Liver (tissue), 9 donors: ENCODE data around the gene FKBP1A. TPM values are rescaled to one million over a fixed set of nuclear protein-coding genes. Genes with fewer than 3 reads are reported as not detected.

Experiments
- DNase-seq: peaks from one replicate; pipeline ENCODE4 v3.0.0-alpha.2; 2017; ENCODE audit warnings: low spot score
- H3K27ac ChIP-seq, 2 donors: one replicate each; pipeline ENCODE4 v1.7.0; 2013; ENCODE audit warnings: inconsistent platforms in 2 of 2, low read length in 2 of 2, control low read depth in 1 of 2, low read depth in 1 of 2, mild to moderate bottlenecking in 1 of 2
- H3K27me3 ChIP-seq, 4 donors: one replicate each; pipeline versions ENCODE4 v1.6.1 to v1.7.0; 2013; ENCODE audit warnings: low read length in 3 of 4, inconsistent platforms in 1 of 4, mild to moderate bottlenecking in 1 of 4, moderate library complexity in 1 of 4; ENCODE audit not compliant: control insufficient read depth in 4 of 4, insufficient read depth in 4 of 4
- H3K36me3 ChIP-seq, 4 donors: one replicate each; pipeline versions ENCODE4 v1.6.1 to v1.7.0; 2013; ENCODE audit warnings: low read length in 3 of 4, mild to moderate bottlenecking in 3 of 4, low read depth in 1 of 4, moderate library complexity in 1 of 4; ENCODE audit not compliant: control insufficient read depth in 4 of 4, insufficient read depth in 3 of 4
- H3K4me1 ChIP-seq, 4 donors: one replicate each; pipeline versions ENCODE4 v1.6.1 to v1.7.0; 2013; ENCODE audit warnings: low read length in 3 of 4, mild to moderate bottlenecking in 3 of 4, moderate library complexity in 1 of 4; ENCODE audit not compliant: control insufficient read depth in 4 of 4, insufficient read depth in 4 of 4
- H3K4me3 ChIP-seq, 3 donors: one replicate each; pipeline versions ENCODE4 v1.6.1 to v1.7.0; 2013; ENCODE audit warnings: low read length in 3 of 3, control low read depth in 1 of 3, low read depth in 1 of 3, mild to moderate bottlenecking in 1 of 3
- H3K9ac ChIP-seq, 2 donors: one replicate each; pipeline ENCODE4 v1.7.0; 2013; ENCODE audit warnings: low read length in 2 of 2, mild to moderate bottlenecking in 2 of 2, moderate library complexity in 2 of 2, control low read depth in 1 of 2, low read depth in 1 of 2
- H3K9me3 ChIP-seq, 4 donors: one replicate each; pipeline versions ENCODE4 v1.6.1 to v1.7.0; 2013; ENCODE audit warnings: low read length in 3 of 4; ENCODE audit not compliant: control insufficient read depth in 4 of 4
- ATF3 ChIP-seq: IDR thresholded peaks from 2 replicates; pipeline ENCODE4 v1.6.1; 2016; ENCODE audit warnings: antibody characterized with exemption
- CTCF ChIP-seq: fragments of 150-350 bp; IDR thresholded peaks from 2 replicates; pipeline ENCODE4 v1.5.1; 2017; ENCODE audit warnings: improper control_type of control experiment, low read depth, low read length; ENCODE audit not compliant: missing input control
- EGR1 ChIP-seq, 2 donors: IDR thresholded peaks; 2 replicates each; pipeline ENCODE4 v1.6.1; 2016 to 2018; ENCODE audit warnings: antibody characterized with exemption in 2 of 2, low read depth in 2 of 2
- FOXA1 ChIP-seq: IDR thresholded peaks from 2 replicates; pipeline ENCODE4 v1.6.1; 2016; ENCODE audit warnings: antibody characterized with exemption
- FOXA2 ChIP-seq: IDR thresholded peaks from 2 replicates; pipeline ENCODE4 v1.6.1; 2016; ENCODE audit warnings: antibody characterized with exemption
- GABPA ChIP-seq, 2 donors: IDR thresholded peaks in 1 of 2; conservative IDR thresholded peaks in 1 of 2; 2 replicates each; pipeline ENCODE4 v1.6.1; 2016; ENCODE audit warnings: antibody characterized with exemption in 2 of 2, mild to moderate bottlenecking in 1 of 2, moderate library complexity in 1 of 2
- HNF4A ChIP-seq, 2 donors: conservative IDR thresholded peaks; 2 replicates each; pipeline ENCODE4 v1.6.1; 2016; ENCODE audit warnings: antibody characterized with exemption in 2 of 2, mild to moderate bottlenecking in 2 of 2
- HNF4G ChIP-seq: IDR thresholded peaks from 2 replicates; pipeline ENCODE4 v1.6.1; 2016; ENCODE audit warnings: antibody characterized with exemption
- JUND ChIP-seq, 2 donors: IDR thresholded peaks; 2 replicates each; pipeline ENCODE4 v1.6.1; 2016; ENCODE audit warnings: antibody characterized with exemption in 2 of 2
- MAX ChIP-seq: IDR thresholded peaks from 2 replicates; pipeline ENCODE4 v1.6.1; 2016; ENCODE audit warnings: antibody characterized with exemption
- NR2F2 ChIP-seq: IDR thresholded peaks from 2 replicates; pipeline ENCODE4 v1.6.1; 2016; ENCODE audit warnings: antibody characterized with exemption
- RAD21 ChIP-seq, 2 donors: IDR thresholded peaks; 2 replicates each; pipeline ENCODE4 v1.6.1; 2016; ENCODE audit warnings: antibody characterized with exemption in 2 of 2, mild to moderate bottlenecking in 2 of 2
- REST ChIP-seq: IDR thresholded peaks from 2 replicates; pipeline ENCODE4 v1.6.1; 2016; ENCODE audit warnings: antibody characterized with exemption, mild to moderate bottlenecking
- RXRA ChIP-seq, 2 donors: IDR thresholded peaks; 2 replicates each; pipeline ENCODE4 v1.6.1; 2017 to 2018; ENCODE audit warnings: antibody characterized with exemption in 2 of 2, mild to moderate bottlenecking in 1 of 2
- SP1 ChIP-seq: IDR thresholded peaks from 2 replicates; pipeline ENCODE4 v1.6.1; 2018; ENCODE audit warnings: antibody characterized with exemption, mild to moderate bottlenecking
- TAF1 ChIP-seq: conservative IDR thresholded peaks from 2 replicates; pipeline ENCODE4 v1.6.1; 2016; ENCODE audit warnings: antibody characterized with exemption, mild to moderate bottlenecking
- YY1 ChIP-seq: IDR thresholded peaks from 2 replicates; pipeline ENCODE4 v1.6.1; 2016; ENCODE audit warnings: antibody characterized with exemption, mild to moderate bottlenecking
- ZBTB33 ChIP-seq: IDR thresholded peaks from 2 replicates; pipeline ENCODE4 v1.6.1; 2016; ENCODE audit warnings: antibody characterized with exemption
- WGBS: extraction: QIAGEN DNeasy Blood & Tissue Kit; methylation state at CpG from one replicate; pipeline ENCODE4 v1.1.7; 2013; 5-methylcytosine and 5-hydroxymethylcytosine counted together
- polyA plus RNA-seq, 2 donors: library from polyadenylated mRNA; stranded (reverse) in 1 of 2; unstranded in 1 of 2; fragments of 200-250 nt in 1 of 2; fragments of >200 nt in 1 of 2; fragmentation: Nextera tagmentation in 1 of 2; extraction: Ambion mirVana in 1 of 2; gene quantifications; one replicate each; pipeline versions ENCODE4 v1.2.1 to v1.2.3, GENCODE V29; 2013 to 2015
- total RNA-seq, 2 donors: library from RNA; depleted of rRNA; stranded (reverse); fragments of >200 nt; gene quantifications; one replicate each; pipeline ENCODE4 v1.2.3, GENCODE V29; 2014
- donor health status: healthy.
- donor health status: healthy.
- donor health status: healthy.
- donor health status: healthy.
- donor health status: healthy.

Gene FKBP1A
- total and polyA plus RNA-seq, 4 donors, result 49.3 to 114 (median 76.9) TPM

GRCh38 chr20:1320016-1320415 is 72.8 kb downstream of the FKBP1A start:
- TF ChIP-seq SP1 (no peak), FOXA2 (no peak), RAD21 (IDR thresholded peaks at IDR 0.05) (no peak), HNF4G (no peak), JUND (IDR thresholded peaks at IDR 0.05) (no peak), YY1 (no peak), REST (no peak), FOXA1 (no peak), NR2F2 (no peak), EGR1 (IDR thresholded peaks at IDR 0.05; ENCODE audit: low read depth in 2 of 2) (no peak), MAX (no peak), ATF3 (no peak), GABPA (IDR thresholded peaks at IDR 0.05 in 1 of 2, conservative IDR thresholded peaks at IDR 0.05 in 1 of 2) (no peak)
- Histone ChIP-seq H3K36me3 (no peaks in the 10 kb centered on the region), H3K9me3 (no peaks in the 10 kb centered on the region), H3K27ac (no peak overlapping the region), H3K4me1 (peaks cover 0 to 15% (median 7%) of the 10 kb centered on the region in 4 donors), H3K4me3 (no peak overlapping the region), H3K27me3 (no peaks in the 10 kb centered on the region), H3K9ac (no peak overlapping the region)
- 95% methylated on average over 6 of the region's 6 CpGs for WGBS
- no peak for DNase-seq

- no peak overlapping the region for H3K27ac ChIP-seq
- no peak for DNase-seq
- peaks cover 0 to 12% (median 5%) of the 10 kb centered on the region in 4 donors for H3K4me1 ChIP-seq
- H3K27me3 ChIP-seq, result no peaks in the 10 kb centered on the region
- TF ChIP-seq SP1, result no peak
- no peak for TF ChIP-seq FOXA1
- TF ChIP-seq JUND (IDR thresholded peaks at IDR 0.05), result no peak
- no peak for TF ChIP-seq RAD21 (IDR thresholded peaks at IDR 0.05)
- TF ChIP-seq ZBTB33, result no peak
- TF ChIP-seq CTCF, result no peak
- TF ChIP-seq MAX, result no peak
- no peak for TF ChIP-seq HNF4A (conservative IDR thresholded peaks at IDR 0.05)
- no peak for TF ChIP-seq GABPA (IDR thresholded peaks at IDR 0.05 in 1 of 2, conservative IDR thresholded peaks at IDR 0.05 in 1 of 2)
- no peak for TF ChIP-seq ATF3
- no peak for TF ChIP-seq RXRA (IDR thresholded peaks at IDR 0.05)
- no peak for TF ChIP-seq HNF4G
- no peak for TF ChIP-seq TAF1
- no peak for TF ChIP-seq EGR1 (IDR thresholded peaks at IDR 0.05; ENCODE audit: low read depth in 2 of 2)
- no peak for TF ChIP-seq YY1
- TF ChIP-seq FOXA2, result no peak
- no peak for TF ChIP-seq NR2F2
- 82% methylated on average over 4 of the region's 4 CpGs for WGBS
- H3K36me3 ChIP-seq, result no peaks in the 10 kb centered on the region
- no peak overlapping the region for H3K4me3 ChIP-seq
- no peak overlapping the region for H3K9ac ChIP-seq
- no peaks in the 10 kb centered on the region for H3K9me3 ChIP-seq
Observed at GRCh38 chr20:1319462-1319861, 73.4 kb downstream of the FKBP1A start.
